SK-N-SH (cell line): ENCODE data around the gene MYMK.

ENCODE experiments used
- EP300 ChIP-seq, 2 experiments: IDR thresholded peaks; 2 replicates each; pipeline versions ENCODE4 v1.4.0 to v1.6.1; 2012; ENCODE audit warnings: borderline replicate concordance in 1 of 2, low read depth in 1 of 2, low read length in 1 of 2
- JUND ChIP-seq: IDR thresholded peaks from 2 replicates; pipeline ENCODE4 v1.4.0; 2012
- POLR2AphosphoS5 ChIP-seq: IDR thresholded peaks from 2 replicates; pipeline ENCODE4 v1.6.1; 2012; ENCODE audit warnings: low read depth, low read length
- RFX5 ChIP-seq: IDR thresholded peaks from 2 replicates; pipeline ENCODE4 v1.6.1; 2012; ENCODE audit warnings: mild to moderate bottlenecking, improper control_type of control experiment, low read length
- RXRA ChIP-seq: IDR thresholded peaks from 2 replicates; pipeline ENCODE4 v1.4.0; 2012; ENCODE audit warnings: low read depth, mild to moderate bottlenecking, borderline replicate concordance
- TF ChIP-seq, protein P1 (sequence below): fragments of 200-600 bp; sonication (generic); IDR thresholded peaks from 2 replicates; pipeline ENCODE4 v1.6.1; 2017; ENCODE audit warnings: antibody characterized with exemption, mild to moderate bottlenecking, moderate library complexity
- TF ChIP-seq, protein P2 (sequence below): IDR thresholded peaks from 2 replicates; pipeline ENCODE4; 2012

DNA sequence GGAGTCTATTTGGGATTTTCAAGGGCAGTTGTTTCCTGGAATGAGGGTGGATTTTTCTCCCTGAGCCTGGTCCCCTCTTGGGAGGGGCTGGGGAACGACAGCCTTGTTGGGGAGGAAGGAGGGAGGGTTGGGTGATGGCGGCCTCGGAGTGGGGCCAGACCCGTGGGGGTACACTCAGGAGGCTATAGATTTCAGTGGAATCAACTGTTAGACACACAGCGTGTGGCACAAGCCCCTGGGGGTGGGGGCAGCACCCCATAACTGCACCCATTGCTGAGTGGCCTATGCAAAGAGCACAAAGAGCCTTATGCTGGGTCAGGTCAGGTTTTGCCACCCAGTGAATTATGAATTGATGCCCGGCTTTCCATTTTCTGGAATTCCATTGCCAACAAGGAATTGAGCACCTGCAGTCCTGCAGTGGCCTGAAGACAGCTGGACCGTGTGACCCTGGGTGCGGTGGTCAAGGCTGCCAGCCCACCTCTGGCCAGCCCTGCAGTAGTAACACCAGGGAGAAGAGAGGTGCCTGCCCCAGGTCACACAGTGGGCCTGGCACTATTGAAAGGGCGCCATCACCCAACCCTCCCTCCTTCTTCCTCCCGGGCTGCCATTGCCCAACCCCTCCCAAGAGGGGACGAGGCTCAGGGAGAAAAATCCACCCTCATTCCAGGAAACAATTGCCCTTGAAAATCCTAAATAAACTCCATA is 8.4 kb downstream of the MYMK start:
- TF ChIP-seq, protein P1, sequence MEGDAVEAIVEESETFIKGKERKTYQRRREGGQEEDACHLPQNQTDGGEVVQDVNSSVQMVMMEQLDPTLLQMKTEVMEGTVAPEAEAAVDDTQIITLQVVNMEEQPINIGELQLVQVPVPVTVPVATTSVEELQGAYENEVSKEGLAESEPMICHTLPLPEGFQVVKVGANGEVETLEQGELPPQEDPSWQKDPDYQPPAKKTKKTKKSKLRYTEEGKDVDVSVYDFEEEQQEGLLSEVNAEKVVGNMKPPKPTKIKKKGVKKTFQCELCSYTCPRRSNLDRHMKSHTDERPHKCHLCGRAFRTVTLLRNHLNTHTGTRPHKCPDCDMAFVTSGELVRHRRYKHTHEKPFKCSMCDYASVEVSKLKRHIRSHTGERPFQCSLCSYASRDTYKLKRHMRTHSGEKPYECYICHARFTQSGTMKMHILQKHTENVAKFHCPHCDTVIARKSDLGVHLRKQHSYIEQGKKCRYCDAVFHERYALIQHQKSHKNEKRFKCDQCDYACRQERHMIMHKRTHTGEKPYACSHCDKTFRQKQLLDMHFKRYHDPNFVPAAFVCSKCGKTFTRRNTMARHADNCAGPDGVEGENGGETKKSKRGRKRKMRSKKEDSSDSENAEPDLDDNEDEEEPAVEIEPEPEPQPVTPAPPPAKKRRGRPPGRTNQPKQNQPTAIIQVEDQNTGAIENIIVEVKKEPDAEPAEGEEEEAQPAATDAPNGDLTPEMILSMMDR, result no peak
- TF ChIP-seq EP300 (IDR thresholded peaks at IDR 0.05; ENCODE audit: borderline replicate concordance in 1 of 2, low read depth in 1 of 2, low read length in 1 of 2) (no peak), JUND (no peak), RXRA (no peak), RFX5 (no peak), POLR2AphosphoS5 (no peak)
- TF ChIP-seq, protein P2, sequence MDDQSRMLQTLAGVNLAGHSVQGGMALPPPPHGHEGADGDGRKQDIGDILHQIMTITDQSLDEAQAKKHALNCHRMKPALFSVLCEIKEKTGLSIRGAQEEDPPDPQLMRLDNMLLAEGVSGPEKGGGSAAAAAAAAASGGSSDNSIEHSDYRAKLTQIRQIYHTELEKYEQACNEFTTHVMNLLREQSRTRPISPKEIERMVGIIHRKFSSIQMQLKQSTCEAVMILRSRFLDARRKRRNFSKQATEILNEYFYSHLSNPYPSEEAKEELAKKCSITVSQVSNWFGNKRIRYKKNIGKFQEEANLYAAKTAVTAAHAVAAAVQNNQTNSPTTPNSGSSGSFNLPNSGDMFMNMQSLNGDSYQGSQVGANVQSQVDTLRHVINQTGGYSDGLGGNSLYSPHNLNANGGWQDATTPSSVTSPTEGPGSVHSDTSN, result no peak
